Testis (tissue), 3 donors: ENCODE measurements around the gene UBE3B. TPM values are rescaled to one million over a fixed set of nuclear protein-coding genes. Genes with fewer than 3 reads are reported as not detected.

Experiments
- DNase-seq: peaks from one replicate; pipeline ENCODE4 v3.0.0-alpha.2; 2019
- H3K27ac ChIP-seq, 2 donors: fragments of 200-600 bp; sonication (generic); one replicate each; pipeline ENCODE4 v1.5.1; 2019
- H3K27me3 ChIP-seq: fragments of 200-600 bp; sonication (generic); one replicate; pipeline ENCODE4 v1.5.1; 2019
- H3K36me3 ChIP-seq: fragments of 200-600 bp; sonication (generic); one replicate; pipeline ENCODE4 v1.5.1; 2017; ENCODE audit warnings: low read depth; ENCODE audit errors: missing control alignments
- H3K4me1 ChIP-seq: fragments of 200-600 bp; sonication (generic); one replicate; pipeline ENCODE4 v1.5.1; 2019
- H3K4me3 ChIP-seq, 2 donors: fragments of 200-600 bp; sonication (generic); one replicate each; pipeline ENCODE4 v1.5.1; 2017 to 2019
- H3K9me3 ChIP-seq: fragments of 200-600 bp; sonication (generic); one replicate; pipeline ENCODE4 v1.5.1; 2017
- CTCF ChIP-seq, 3 experiments: fragments of 450-650 bp in 2 of 3; fragments of 200-600 bp in 1 of 3; sonication (generic) in 1 of 3; IDR thresholded peaks; one replicate each; pipeline ENCODE4 v1.5.1; 2016 to 2019; ENCODE audit warnings: antibody characterized with exemption in 3 of 3, mild to moderate bottlenecking in 2 of 3, moderate library complexity in 1 of 3
- POLR2A ChIP-seq: fragments of 450-650 bp; IDR thresholded peaks from one replicate; pipeline ENCODE4 v1.6.1; 2017; ENCODE audit warnings: antibody characterized with exemption, mild to moderate bottlenecking, moderate library complexity
- WGBS, 2 donors: methylation state at CpG; one replicate each; pipeline ENCODE4 v1.1.5; 2018; 5-methylcytosine and 5-hydroxymethylcytosine counted together
- intact Hi-C: fragments of 100-400 bp; cut with DNase I; formaldehyde crosslinking; loops from one replicate; pipeline ENCODE4 v1.15.1; 2023; ENCODE audit warnings: low total_unique reads
- polyA plus RNA-seq: library from polyadenylated mRNA; stranded (reverse); fragments of 350-450 nt; fragmentation: Illumina TruSeq; extraction: RNeasy Lipid Tissue Mini Kit (QIAGEN cat#74804); gene quantifications from one replicate; pipeline ENCODE4 v1.2.3, GENCODE V29; 2014; ENCODE audit warnings: low read depth, low replicate concordance; ENCODE audit not compliant: insufficient read depth
- total RNA-seq, 2 donors: library from RNA; depleted of rRNA; stranded (reverse); fragments of >200 nt; gene quantifications; one replicate each; pipeline ENCODE4 v1.2.3, GENCODE V29; 2016

The UBE3B gene
- total and polyA plus RNA-seq, 3 donors from 2014 or later = 38.1 to 66.8 (median 65.6) TPM

- H3K36me3 ChIP-seq = no peaks in the 10 kb centered on the region
- TF ChIP-seq POLR2A = no peak
- TF ChIP-seq CTCF (IDR thresholded peaks at IDR 0.05) = no peak
- 59 to 68% methylated on average over 6 of the region's 6 CpGs for WGBS, 2 donors
- H3K9me3 ChIP-seq = no peaks in the 10 kb centered on the region
- no peak overlapping the region for H3K4me3 ChIP-seq
- no peaks in the 10 kb centered on the region for H3K27me3 ChIP-seq
- no peaks in the 10 kb centered on the region for H3K4me1 ChIP-seq
- intact Hi-C loops = no loop called here
- H3K27ac ChIP-seq = no peak overlapping the region
- no peak for DNase-seq
Measured at GRCh38 chr12:109444259-109444658, 33.2 kb upstream of the UBE3B start.

GRCh38 chr12:109445191-109445609 lies 32.2 kb upstream of the UBE3B start:
- WGBS, 2 donors = 89 to 90% methylated on average over 2 of the region's 2 CpGs
- no peak overlapping the region for H3K4me3 ChIP-seq
- no peaks in the 10 kb centered on the region for H3K4me1 ChIP-seq
- no peaks in the 10 kb centered on the region for H3K9me3 ChIP-seq
- DNase-seq = no peak
- TF ChIP-seq POLR2A = no peak
- no peak for TF ChIP-seq CTCF (IDR thresholded peaks at IDR 0.05)
- no peak overlapping the region for H3K27ac ChIP-seq
- intact Hi-C loops = no loop called here
- no peaks in the 10 kb centered on the region for H3K27me3 ChIP-seq
- H3K36me3 ChIP-seq = no peaks in the 10 kb centered on the region

- intact Hi-C loops = no loop called here
- TF ChIP-seq POLR2A = no peak
- no peak for TF ChIP-seq CTCF (IDR thresholded peaks at IDR 0.05)
- Histone ChIP-seq H3K27me3 (no peaks in the 10 kb centered on the region), H3K9me3 (no peaks in the 10 kb centered on the region), H3K4me1 (no peaks in the 10 kb centered on the region), H3K36me3 (no peaks in the 10 kb centered on the region), H3K4me3 (no peak overlapping the region), H3K27ac (no peak overlapping the region)
- DNase-seq = no peak
- WGBS, 2 donors = 86 to 90% methylated on average over 8 of the region's 8 CpGs
Measured at GRCh38 chr12:109446869-109447268, 30.6 kb upstream of the UBE3B start.

GRCh38 chr12:109447482-109447881 lies 30.0 kb upstream of the UBE3B start:
- no peak for TF ChIP-seq CTCF (IDR thresholded peaks at IDR 0.05)
- TF ChIP-seq POLR2A = no peak
- 85 to 87% methylated on average over 9 of the region's 9 CpGs for WGBS, 2 donors
- no peak for DNase-seq
- no peaks in the 10 kb centered on the region for H3K4me1 ChIP-seq
- H3K27ac ChIP-seq = no peak overlapping the region
- H3K36me3 ChIP-seq = no peaks in the 10 kb centered on the region
- H3K9me3 ChIP-seq = no peaks in the 10 kb centered on the region
- H3K4me3 ChIP-seq = no peak overlapping the region
- intact Hi-C loops = no loop called here
- no peaks in the 10 kb centered on the region for H3K27me3 ChIP-seq

GRCh38 chr12:109448272-109448671 lies 29.2 kb upstream of the UBE3B start:
- Histone ChIP-seq H3K9me3 (no peaks in the 10 kb centered on the region), H3K27me3 (no peaks in the 10 kb centered on the region), H3K4me3 (no peak overlapping the region), H3K4me1 (no peaks in the 10 kb centered on the region), H3K27ac (no peak overlapping the region), H3K36me3 (no peaks in the 10 kb centered on the region)
- 88 to 92% methylated on average over 5 of the region's 5 CpGs for WGBS, 2 donors
- no peak for TF ChIP-seq CTCF (IDR thresholded peaks at IDR 0.05)
- no peak for TF ChIP-seq POLR2A
- intact Hi-C loops = no loop called here
- DNase-seq = no peak
